HepG2 (cell line): ENCODE results near the gene CILP2. TPM values are rescaled to one million over a fixed set of nuclear protein-coding genes. Genes with fewer than 3 reads are reported as not detected.

Source experiments
- FOXO4 ChIP-seq: sonication (generic); formaldehyde crosslinking; conservative IDR thresholded peaks from 2 replicates; pipeline ENCODE4 v1.8.1; 2023; ENCODE audit warnings: missing genetic modification reagents
- GATAD2A ChIP-seq: IDR thresholded peaks from 2 replicates; pipeline ENCODE4 v1.6.1; 2016
- GFI1 ChIP-seq: sonication (generic); formaldehyde crosslinking; IDR thresholded peaks from 2 replicates; pipeline ENCODE4 v1.5.0; 2020; ENCODE audit warnings: missing genetic modification reagents, mild to moderate bottlenecking, borderline replicate concordance
- IRF1 ChIP-seq: sonication (generic); formaldehyde crosslinking; IDR thresholded peaks from 2 replicates; pipeline ENCODE4 v1.4.0; 2020; ENCODE audit warnings: low read depth, mild to moderate bottlenecking, missing genetic modification reagents
- ISL2 ChIP-seq: sonication (generic); formaldehyde crosslinking; IDR thresholded peaks from 2 replicates; pipeline ENCODE4 v1.5.0; 2020; ENCODE audit warnings: missing genetic modification reagents
- KLF16 ChIP-seq, 2 experiments: sonication (generic) in 1 of 2; formaldehyde crosslinking in 1 of 2; IDR thresholded peaks; 2 replicates each; pipeline versions ENCODE4 v1.6.1 to v1.8.0; 2016 to 2023; ENCODE audit warnings: missing genetic modification reagents in 2 of 2, missing compliant biosample characterization in 1 of 2
- MED8 ChIP-seq: sonication (generic); formaldehyde crosslinking; IDR thresholded peaks from 2 replicates; pipeline ENCODE4 v1.8.1; 2023; ENCODE audit warnings: mild to moderate bottlenecking, missing genetic modification reagents; ENCODE audit not compliant: insufficient replicate concordance
- NCOA1 ChIP-seq: sonication (generic); formaldehyde crosslinking; IDR thresholded peaks from 2 replicates; pipeline ENCODE4 v1.9.0; 2021; ENCODE audit warnings: missing genetic modification reagents
- NFYB ChIP-seq: sonication (generic); formaldehyde crosslinking; IDR thresholded peaks from 2 replicates; pipeline ENCODE4 v1.4.0; 2020; ENCODE audit warnings: missing genetic modification reagents
- PCBP1 ChIP-seq: fragments of 200-400 bp; formaldehyde crosslinking; IDR thresholded peaks from 2 replicates; pipeline ENCODE4 v1.6.1; 2017; ENCODE audit warnings: mild to moderate bottlenecking, low read depth, low read length, borderline replicate concordance
- POLR2AphosphoS5 ChIP-seq: IDR thresholded peaks from 2 replicates; pipeline ENCODE4 v1.6.1; 2012; ENCODE audit warnings: low read depth, low read length
- SNAPC2 ChIP-seq: sonication (generic); formaldehyde crosslinking; IDR thresholded peaks from 2 replicates; pipeline ENCODE4 v1.8.1; 2022; ENCODE audit warnings: mild to moderate bottlenecking, missing genetic modification reagents
- ZBTB8A ChIP-seq: sonication (generic); formaldehyde crosslinking; IDR thresholded peaks from 2 replicates; pipeline ENCODE4 v1.4.0; 2020; ENCODE audit warnings: mild to moderate bottlenecking, low read depth, missing genetic modification reagents, borderline replicate concordance
- ZNF274 ChIP-seq: sonication (generic); formaldehyde crosslinking; IDR thresholded peaks from 2 replicates; pipeline ENCODE4 v1.5.1; 2020; ENCODE audit warnings: mild to moderate bottlenecking, missing genetic modification reagents
- ZNF629 ChIP-seq: sonication (generic); formaldehyde crosslinking; conservative IDR thresholded peaks from 2 replicates; pipeline ENCODE4 v1.5.0; 2020; ENCODE audit warnings: missing genetic modification reagents
- ZNF75D ChIP-seq: sonication (generic); formaldehyde crosslinking; IDR thresholded peaks from 2 replicates; pipeline ENCODE4 v1.8.1; 2023; ENCODE audit warnings: missing genetic modification reagents, mild to moderate bottlenecking, borderline replicate concordance
- ZSCAN20 ChIP-seq: sonication (generic); formaldehyde crosslinking; IDR thresholded peaks from 2 replicates; pipeline ENCODE4 v1.4.0; 2020; ENCODE audit warnings: missing genetic modification reagents, mild to moderate bottlenecking, borderline replicate concordance
- polyA plus RNA-seq, 8 experiments: library from polyadenylated mRNA; depleted of rRNA in 3 of 8; stranded (reverse) in 7 of 8; unstranded in 1 of 8; fragments of >200 nt; fragmentation: Illumina TruSeq in 4 of 8; extraction: Trizol in 4 of 8; gene quantifications; 2 replicates each; pipeline versions ENCODE4 v1.2.1 to v1.2.3, GENCODE V29; 2011 to 2016; ENCODE audit warnings: low read depth in 4 of 8, missing spikeins in 1 of 8, mixed read lengths in 1 of 8; ENCODE audit not compliant: insufficient read depth in 1 of 8
- total RNA-seq, 5 experiments: library from RNA; depleted of rRNA; stranded (reverse); fragments of >200 nt; fragmentation: Illumina TruSeq; extraction: Trizol; gene quantifications; 2 replicates each; pipeline ENCODE4 v1.2.3, GENCODE V29; 2016; ENCODE audit warnings: low read depth in 1 of 5
- TF ChIP-seq, protein P1 (sequence below): sonication (generic); formaldehyde crosslinking; IDR thresholded peaks from 2 replicates; pipeline ENCODE4 v1.4.0; 2020; ENCODE audit warnings: missing genetic modification reagents
- TF ChIP-seq, protein P2 (sequence below): IDR thresholded peaks from 2 replicates; pipeline ENCODE4 v1.6.1; 2012; ENCODE audit warnings: low read length, improper control_type of control experiment

The CILP2 gene
- total and polyA plus RNA-seq, 2 of the 13 experiments (the other 11 are each of a cell fraction or from before 2014, with no cell fraction given): 0.09 to 0.37 TPM

- no peak for TF ChIP-seq FOXO4 (CRISPR knock-in tag)
- TF ChIP-seq MED8 (CRISPR knock-in tag): peak; percentile 61
- TF ChIP-seq, protein P1, sequence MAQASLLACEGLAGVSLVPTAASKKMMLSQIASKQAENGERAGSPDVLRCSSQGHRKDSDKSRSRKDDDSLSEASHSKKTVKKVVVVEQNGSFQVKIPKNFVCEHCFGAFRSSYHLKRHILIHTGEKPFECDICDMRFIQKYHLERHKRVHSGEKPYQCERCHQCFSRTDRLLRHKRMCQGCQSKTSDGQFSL: no peak
- TF ChIP-seq POLR2AphosphoS5: peak; percentile 92
- TF ChIP-seq GFI1 (CRISPR knock-in tag): 0 out of 2 replicates have a peak, but pooled peaks have one; percentile 54
- no peak for TF ChIP-seq ZBTB8A (CRISPR knock-in tag)
- TF ChIP-seq, protein P2, sequence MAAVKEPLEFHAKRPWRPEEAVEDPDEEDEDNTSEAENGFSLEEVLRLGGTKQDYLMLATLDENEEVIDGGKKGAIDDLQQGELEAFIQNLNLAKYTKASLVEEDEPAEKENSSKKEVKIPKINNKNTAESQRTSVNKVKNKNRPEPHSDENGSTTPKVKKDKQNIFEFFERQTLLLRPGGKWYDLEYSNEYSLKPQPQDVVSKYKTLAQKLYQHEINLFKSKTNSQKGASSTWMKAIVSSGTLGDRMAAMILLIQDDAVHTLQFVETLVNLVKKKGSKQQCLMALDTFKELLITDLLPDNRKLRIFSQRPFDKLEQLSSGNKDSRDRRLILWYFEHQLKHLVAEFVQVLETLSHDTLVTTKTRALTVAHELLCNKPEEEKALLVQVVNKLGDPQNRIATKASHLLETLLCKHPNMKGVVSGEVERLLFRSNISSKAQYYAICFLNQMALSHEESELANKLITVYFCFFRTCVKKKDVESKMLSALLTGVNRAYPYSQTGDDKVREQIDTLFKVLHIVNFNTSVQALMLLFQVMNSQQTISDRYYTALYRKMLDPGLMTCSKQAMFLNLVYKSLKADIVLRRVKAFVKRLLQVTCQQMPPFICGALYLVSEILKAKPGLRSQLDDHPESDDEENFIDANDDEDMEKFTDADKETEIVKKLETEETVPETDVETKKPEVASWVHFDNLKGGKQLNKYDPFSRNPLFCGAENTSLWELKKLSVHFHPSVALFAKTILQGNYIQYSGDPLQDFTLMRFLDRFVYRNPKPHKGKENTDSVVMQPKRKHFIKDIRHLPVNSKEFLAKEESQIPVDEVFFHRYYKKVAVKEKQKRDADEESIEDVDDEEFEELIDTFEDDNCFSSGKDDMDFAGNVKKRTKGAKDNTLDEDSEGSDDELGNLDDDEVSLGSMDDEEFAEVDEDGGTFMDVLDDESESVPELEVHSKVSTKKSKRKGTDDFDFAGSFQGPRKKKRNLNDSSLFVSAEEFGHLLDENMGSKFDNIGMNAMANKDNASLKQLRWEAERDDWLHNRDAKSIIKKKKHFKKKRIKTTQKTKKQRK: no peak
- no peak; the same call in 1 of the 2 replicates for TF ChIP-seq NCOA1 (CRISPR knock-in tag)
- TF ChIP-seq ZSCAN20: 0 out of 2 replicates have a peak, but pooled peaks have one; percentile 60
- no peak for TF ChIP-seq ZNF75D (CRISPR knock-in tag)
- 0 out of 2 replicates have a peak, but pooled peaks have one; percentile 20 for TF ChIP-seq ZNF274 (CRISPR knock-in tag)
- TF ChIP-seq KLF16 (CRISPR knock-in tag; IDR thresholded peaks at IDR 0.05): peak in 1 of 2 experiments; percentile 76; a peak in 1 of 4 replicates
- peak; percentile 54; the same call in 1 of the 2 replicates for TF ChIP-seq GATAD2A (CRISPR knock-in tag)
- TF ChIP-seq NFYB (CRISPR knock-in tag): no peak
- no peak for TF ChIP-seq IRF1
- 0 out of 2 replicates have a peak, but pooled peaks have one; percentile 56 for TF ChIP-seq SNAPC2
- TF ChIP-seq ZNF629: no peak
- 0 out of 2 replicates have a peak, but pooled peaks have one; percentile 67 for TF ChIP-seq PCBP1
- peak; percentile 72 for TF ChIP-seq ISL2
Observed at GRCh38 chr19:19515642-19516519, 22.2 kb upstream of the CILP2 start, which contains the start of gene NDUFA13 (continued).
